K562 (cell line): ENCODE results near the gene CYSTM1. TPM values are rescaled to one million over a fixed set of nuclear protein-coding genes. Genes with fewer than 3 reads are reported as not detected.

Experiments
- ATAC-seq: fragments of 200-7000 bp; cut with Tn5 transposase; 3 replicates; pipeline ENCODE4 v1.9.1; 2020; ENCODE audit warnings: moderate library complexity
- BruUV-seq: library from RNA; stranded (reverse); fragments of 400-500 nt; replicated peaks from 2 replicates; lab custom pipeline; 2021; lab: Mats Ljungman, UMichigan
- CTCF ChIA-PET: fragments of 300-600 bp; formaldehyde crosslinking; extraction: SDS; loops from one replicate; lab custom pipeline; 2021; ENCODE audit warnings: low intra/inter-chr PET ratio; lab: Yijun Ruan, JAX
- POLR2A ChIA-PET: fragments of 300-600, 350-650 bp; sonication (Branson Sonifier 250); formaldehyde crosslinking; extraction: SDS; loops from one replicate; lab custom pipeline; 2021; ENCODE audit warnings: antibody characterized with exemption, inconsistent platforms; lab: Yijun Ruan, JAX
- DNase-seq, 4 experiments: peaks; one replicate each; pipeline versions ENCODE4 v3.0.0 to v3.0.0-alpha.2; 2011 to 2018; ENCODE audit warnings: low spot score in 3 of 4, mixed read lengths in 3 of 4; ENCODE audit errors: extremely low read depth in 1 of 4
- FAIRE-seq: peaks from 2 replicates; lab custom pipeline; 2011; peaks lifted over from hg19 to GRCh38; lab: Jason Lieb, UNC
- H2AFZ ChIP-seq: 2 replicates; pipeline ENCODE4 v1.6.0; 2011; ENCODE audit warnings: low read depth, low read length, control low read depth, inconsistent platforms
- H3K27ac ChIP-seq: fragments of 200-600 bp; 3 replicates; pipeline ENCODE4 v1.8.0; 2011; ENCODE audit warnings: low read depth, mild to moderate bottlenecking, control low read depth, inconsistent platforms, low read length, moderate library complexity, mixed read lengths; ENCODE audit errors: extremely low read depth
- H3K27me3 ChIP-seq, 2 experiments: fragments of 300-600 bp in 1 of 2; 2 replicates in 1 of 2; 3 replicates in 1 of 2; pipeline versions ENCODE4 v1.6.0 to v1.8.0; 2011; ENCODE audit warnings: inconsistent platforms in 2 of 2, low read length in 2 of 2, mild to moderate bottlenecking in 1 of 2, mixed read lengths in 1 of 2, moderate library complexity in 1 of 2; ENCODE audit not compliant: control insufficient read depth in 2 of 2, insufficient read depth in 2 of 2
- H3K36me3 ChIP-seq: fragments of 300-600 bp; 3 replicates; pipeline ENCODE4 v1.8.0; 2011; ENCODE audit warnings: mild to moderate bottlenecking, low read length, inconsistent platforms; ENCODE audit not compliant: control insufficient read depth, insufficient read depth
- H3K4me1 ChIP-seq, 2 experiments: fragments of 200-600 bp in 1 of 2; replicated peaks in 1 of 2; 2 replicates in 1 of 2; 3 replicates in 1 of 2; pipeline versions ENCODE4 v1.5.1 to v1.8.0; 2011; ENCODE audit warnings: inconsistent platforms in 2 of 2, low read length in 2 of 2, mild to moderate bottlenecking in 1 of 2, mixed read lengths in 1 of 2, moderate library complexity in 1 of 2; ENCODE audit not compliant: control insufficient read depth in 2 of 2, insufficient read depth in 2 of 2
- H3K4me2 ChIP-seq: 2 replicates; pipeline ENCODE4 v1.6.1; 2011; ENCODE audit warnings: low read length, control low read depth, inconsistent platforms, mixed read lengths; ENCODE audit not compliant: insufficient read depth
- H3K4me3 ChIP-seq: fragments of 200-600 bp; sonication (generic), shearing (Covaris generic); 2 replicates; pipeline ENCODE4 v1.5.1; 2016; ENCODE audit warnings: control low read depth, inconsistent platforms
- H3K79me2 ChIP-seq: fragments of 200-600 bp; 3 replicates; pipeline ENCODE4 v1.8.0; 2011; ENCODE audit warnings: low read length, inconsistent platforms; ENCODE audit not compliant: control insufficient read depth, insufficient read depth
- H3K9ac ChIP-seq, 2 experiments: 2 replicates each; pipeline versions ENCODE4 v1.6.0 to v1.6.1; 2011; ENCODE audit warnings: low read depth in 2 of 2, low read length in 2 of 2, control low read depth in 1 of 2, inconsistent platforms in 1 of 2, mild to moderate bottlenecking in 1 of 2, mixed read lengths in 1 of 2; ENCODE audit not compliant: insufficient read depth in 1 of 2
- H3K9me1 ChIP-seq: one replicate; pipeline ENCODE4 v1.6.0; 2011; ENCODE audit warnings: inconsistent platforms, mild to moderate bottlenecking, low read length, moderate library complexity; ENCODE audit not compliant: control insufficient read depth, insufficient read depth
- H3K9me3 ChIP-seq: replicated peaks from 2 replicates; pipeline ENCODE4 v1.5.1; 2011; ENCODE audit warnings: low read depth, low read length, inconsistent platforms; ENCODE audit not compliant: control insufficient read depth, insufficient read depth
- H4K20me1 ChIP-seq: replicated peaks from 2 replicates; pipeline ENCODE4 v1.6.1; 2011; ENCODE audit warnings: low read length, inconsistent platforms, mixed read lengths; ENCODE audit not compliant: control insufficient read depth, insufficient read depth
- BRF2 ChIP-seq: IDR thresholded peaks from 3 replicates; pipeline ENCODE4 v1.6.1; 2011; ENCODE audit warnings: borderline replicate concordance, mild to moderate bottlenecking; ENCODE audit not compliant: insufficient read length, insufficient read depth
- C11orf30 ChIP-seq: fragments of 450-650 bp; IDR thresholded peaks from 2 replicates; pipeline ENCODE4 v1.6.1; 2016; ENCODE audit warnings: low read depth, mild to moderate bottlenecking
- ELF1 ChIP-seq: fragments of 200-800 bp; sonication (Bioruptor generic); IDR thresholded peaks from 2 replicates; pipeline ENCODE4 v1.6.1; 2016; ENCODE audit warnings: missing genetic modification characterization, missing compliant biosample characterization
- ETS1 ChIP-seq: conservative IDR thresholded peaks from 2 replicates; pipeline ENCODE4 v1.6.1; 2011; ENCODE audit warnings: low read depth, mild to moderate bottlenecking, low read length; ENCODE audit not compliant: control insufficient read depth
- ETV5 ChIP-seq: sonication (generic); formaldehyde crosslinking; IDR thresholded peaks from 2 replicates; pipeline ENCODE4 v1.4.0; 2020; ENCODE audit warnings: low read depth, mild to moderate bottlenecking, missing genetic modification reagents
- IRF2 ChIP-seq: sonication (generic); formaldehyde crosslinking; IDR thresholded peaks from 2 replicates; pipeline ENCODE4 v1.8.1; 2022; ENCODE audit warnings: mild to moderate bottlenecking, missing genetic modification reagents
- SRSF9 ChIP-seq: fragments of 200-400 bp; formaldehyde crosslinking; IDR thresholded peaks from 2 replicates; pipeline ENCODE4 v1.6.1; 2017; ENCODE audit warnings: low read depth, low read length, borderline replicate concordance
- ZBTB49 ChIP-seq: sonication (generic); formaldehyde crosslinking; IDR thresholded peaks from 2 replicates; pipeline ENCODE4 v1.8.0; 2022; ENCODE audit warnings: missing genetic modification reagents, mild to moderate bottlenecking, borderline replicate concordance
- ZNF12 ChIP-seq: sonication (generic); formaldehyde crosslinking; IDR thresholded peaks from 2 replicates; pipeline ENCODE4 v1.4.0; 2020; ENCODE audit warnings: mild to moderate bottlenecking, missing genetic modification reagents
- ZNF316 ChIP-seq: fragments of 450-650 bp; IDR thresholded peaks from 2 replicates; pipeline ENCODE4 v1.6.1; 2016
- ZNF507 ChIP-seq: conservative IDR thresholded peaks from 2 replicates; pipeline ENCODE4 v1.6.1; 2017; ENCODE audit warnings: missing genetic modification characterization, missing compliant biosample characterization
- whole genome bisulfite sequencing: fragments of 100-300 bp; shearing (Covaris generic); methylation state at CpG from one replicate; pipeline ENCODE4 v1.1.6; 2016; ENCODE audit warnings: low coverage, mixed read lengths; ENCODE audit not compliant: insufficient coverage; ENCODE audit errors: missing lambda C conversion rate; 5-methylcytosine and 5-hydroxymethylcytosine counted together
- in situ Hi-C: fragments of 300-500 bp; cut with MboI; formaldehyde crosslinking; loops from 4 replicates; pipeline ENCODE4 v1.15.0; 2018; ENCODE audit warnings: inconsistent platforms, mixed read lengths
- intact Hi-C: fragments of 100-400 bp; cut with micrococcal nuclease; formaldehyde crosslinking; loops from 2 replicates; pipeline ENCODE4 v1.14.2; 2022
- polyA plus RNA-seq, 8 experiments: library from polyadenylated mRNA; depleted of rRNA in 4 of 8; stranded (reverse) in 5 of 8; unstranded in 3 of 8; fragments of >200 nt; fragmentation: Nextera tagmentation in 2 of 8; fragmentation: Illumina TruSeq in 1 of 8; extraction: Ambion mirVana in 2 of 8; extraction: Trizol in 1 of 8; gene quantifications; 2 replicates each; pipeline versions ENCODE4 v1.2.1 to v1.2.3, GENCODE V29; 2011 to 2014; ENCODE audit warnings: inconsistent platforms in 1 of 8, missing spikeins in 1 of 8
- total RNA-seq, 7 experiments: library from RNA; depleted of rRNA in 6 of 7; stranded (reverse); fragments of >200 nt in 6 of 7; fragmentation: Illumina TruSeq in 2 of 7; extraction: Trizol in 2 of 7; gene quantifications; 2 replicates each; pipeline versions ENCODE4 v1.2.1 to v1.2.3, GENCODE V29; 2011 to 2021; ENCODE audit warnings: low replicate concordance in 1 of 7
- TF ChIP-seq, protein P1 (sequence below), 2 experiments: IDR thresholded peaks in 1 of 2; conservative IDR thresholded peaks in 1 of 2; 2 replicates each; pipeline ENCODE4 v1.6.1; 2016; ENCODE audit warnings: low read depth in 2 of 2, mild to moderate bottlenecking in 1 of 2, missing compliant biosample characterization in 1 of 2, missing genetic modification characterization in 1 of 2, moderate library complexity in 1 of 2

Gene CYSTM1
- total and polyA plus RNA-seq, 9 of the 15 experiments (the other 6 are each of a cell fraction or from before 2014, with no cell fraction given) = 76.1 to 422 (median 108) TPM

GRCh38 chr5:140182803-140183367, 7.9 kb downstream of the CYSTM1 start (continued):
- TF ChIP-seq, protein P1, sequence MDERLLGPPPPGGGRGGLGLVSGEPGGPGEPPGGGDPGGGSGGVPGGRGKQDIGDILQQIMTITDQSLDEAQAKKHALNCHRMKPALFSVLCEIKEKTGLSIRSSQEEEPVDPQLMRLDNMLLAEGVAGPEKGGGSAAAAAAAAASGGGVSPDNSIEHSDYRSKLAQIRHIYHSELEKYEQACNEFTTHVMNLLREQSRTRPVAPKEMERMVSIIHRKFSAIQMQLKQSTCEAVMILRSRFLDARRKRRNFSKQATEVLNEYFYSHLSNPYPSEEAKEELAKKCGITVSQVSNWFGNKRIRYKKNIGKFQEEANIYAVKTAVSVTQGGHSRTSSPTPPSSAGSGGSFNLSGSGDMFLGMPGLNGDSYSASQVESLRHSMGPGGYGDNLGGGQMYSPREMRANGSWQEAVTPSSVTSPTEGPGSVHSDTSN (CRISPR knock-in tag; IDR thresholded peaks at IDR 0.05; ENCODE audit: low read depth) = no peak
- TF ChIP-seq, protein P1 (tag; conservative IDR thresholded peaks at IDR 0.05; ENCODE audit: low read depth) = no peak
- 0 out of 2 replicates have a peak, but pooled peaks have one; percentile 48 for TF ChIP-seq ETV5 (CRISPR knock-in tag)
- TF ChIP-seq ELF1 = 0 out of 2 replicates have a peak, but pooled peaks have one; percentile 42
- TF ChIP-seq, all 486 proteins: peak for 15

DNA sequence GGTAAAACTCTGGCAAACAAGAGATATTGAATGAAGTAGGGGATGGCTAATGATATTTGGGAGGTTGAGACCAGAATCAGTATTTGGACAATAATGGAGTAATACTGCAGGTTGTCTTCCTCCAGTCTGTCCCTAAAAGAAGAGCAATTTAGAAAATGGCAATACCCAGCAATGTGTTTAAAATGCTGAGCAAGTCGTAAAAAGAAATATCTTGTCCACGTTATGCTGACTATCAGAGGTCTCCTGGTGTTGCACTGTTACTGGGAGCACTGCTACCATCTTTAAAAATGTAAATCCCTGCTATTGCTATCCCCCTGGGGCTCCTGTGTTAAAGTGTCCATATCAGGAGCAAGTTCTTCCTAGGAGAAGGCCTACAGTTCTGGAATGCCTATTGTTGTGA, 10.4 kb downstream of the CYSTM1 start:
- ChIA-PET POLR2A (interaction anchor here (0.9 to 2.6 kb wide), 3 partner anchors 8 to 16 kb away, joined by 4 to 18 read pairs (median 5); no protein-coding TSS in a partner anchor), CTCF (no interaction called here)
- peaks cover 98% of the 10 kb centered on the region for H3K79me2 ChIP-seq
- no peak for DNase-seq
- H3K9me1 ChIP-seq = no peaks in the 10 kb centered on the region
- H3K4me1 ChIP-seq = peaks cover 43 to 69% of the 10 kb centered on the region in 2 experiments
- peak overlapping the region; percentile 45; the same call in 2 of the 3 replicates for H3K27ac ChIP-seq
- TF ChIP-seq ZBTB49 (CRISPR knock-in tag) (no peak), ZNF316 (peak; percentile 74), ETS1 (no peak), IRF2 (CRISPR knock-in tag) (no peak), BRF2 (no peak), SRSF9 (no peak), ZNF507 (tag) (no peak), ZNF12 (CRISPR knock-in tag) (no peak), C11orf30 (peak; percentile 42; the same call in 1 of the 2 replicates)
- no peak overlapping the region for H2AFZ ChIP-seq
- no peaks in the 10 kb centered on the region for H4K20me1 ChIP-seq
- ATAC-seq = no peak
- no peak overlapping the region for H3K9ac ChIP-seq
- no peaks in the 10 kb centered on the region for H3K9me3 ChIP-seq
- BruUV-seq = no TSS peak
- H3K4me2 ChIP-seq = no peak overlapping the region
- WGBS = 58% methylated on average over 2 of the region's 2 CpGs
- no peak overlapping the region for H3K4me3 ChIP-seq
- FAIRE-seq = no peak
- in situ Hi-C loops (no loop called here), intact Hi-C loops (loop anchor here (10.0 kb wide), 1 partner anchor 529 kb away; no protein-coding TSS in a partner anchor)
- no peaks in the 10 kb centered on the region for H3K27me3 ChIP-seq
- H3K36me3 ChIP-seq = peaks cover 9% of the 10 kb centered on the region; the same call in 1 of the 3 replicates
